Measurements from ENCODE around the gene NPAS3.

- TF ChIP-seq CTCF (conservative IDR thresholded peaks at IDR 0.05; ENCODE audit: low read depth, low read length) (no peak), EZH2 (IDR thresholded peaks at IDR 0.05; ENCODE audit: low read length, unreplicated experiment) (no peak)
These were observed 875.3 kb downstream of the NPAS3 start for GRCh38 chr14:33814010-33814409.

Data from PC-3 (cell line).